CD14-positive monocyte (primary cell): Measurements from ENCODE around the gene SLC6A12. TPM values are rescaled to one million over a fixed set of nuclear protein-coding genes. Genes with fewer than 3 reads are reported as not detected.

Source experiments
- DNase-seq, 3 donors: peaks; one replicate each; pipeline ENCODE4 v3.0.0-alpha.2; 2011 to 2022
- H2AFZ ChIP-seq: 2 replicates; pipeline ENCODE4 v1.6.0; 2012; ENCODE audit warnings: mild to moderate bottlenecking, low read depth, low read length, inconsistent platforms; ENCODE audit not compliant: insufficient read depth, poor library complexity, severe bottlenecking
- H3K27ac ChIP-seq, 2 donors: 1 replicate in 1 of 2; 2 replicates in 1 of 2; pipeline ENCODE4 v1.5.1; 2012 to 2013; ENCODE audit warnings: low read length in 2 of 2, control low read depth in 1 of 2, inconsistent platforms in 1 of 2, low read depth in 1 of 2, mild to moderate bottlenecking in 1 of 2
- H3K27me3 ChIP-seq, 2 donors: one replicate each; pipeline versions ENCODE4 v1.6.0 to v1.6.1; 2011 to 2013; ENCODE audit warnings: low read length in 2 of 2; ENCODE audit not compliant: control insufficient read depth in 2 of 2, insufficient read depth in 2 of 2
- H3K36me3 ChIP-seq, 2 donors: replicated peaks in 1 of 2; 1 replicate in 1 of 2; 2 replicates in 1 of 2; pipeline versions ENCODE4 v1.5.1 to v1.6.1; 2012 to 2013; ENCODE audit warnings: low read length in 2 of 2, control low read depth in 1 of 2, inconsistent platforms in 1 of 2, mild to moderate bottlenecking in 1 of 2; ENCODE audit not compliant: insufficient read depth in 2 of 2, control insufficient read depth in 1 of 2
- H3K4me1 ChIP-seq, 2 donors: 1 replicate in 1 of 2; 2 replicates in 1 of 2; pipeline versions ENCODE4 v1.5.1 to v1.6.1; 2012 to 2013; ENCODE audit warnings: low read length in 2 of 2, control low read depth in 1 of 2, inconsistent platforms in 1 of 2, mild to moderate bottlenecking in 1 of 2, moderate library complexity in 1 of 2; ENCODE audit not compliant: insufficient read depth in 2 of 2, control insufficient read depth in 1 of 2
- H3K4me2 ChIP-seq: replicated peaks from 2 replicates; pipeline ENCODE3; 2012; ENCODE audit warnings: low read length, moderate library complexity, mild to moderate bottlenecking; ENCODE audit not compliant: poor library complexity, severe bottlenecking; ENCODE audit errors: extremely low read depth
- H3K4me3 ChIP-seq, 3 experiments: fragments of 200-600 bp in 1 of 3; sonication (generic) in 1 of 3; replicated peaks in 1 of 3; 1 replicate in 2 of 3; 2 replicates in 1 of 3; pipeline ENCODE4 v1.5.1; 2011 to 2013; ENCODE audit warnings: low read length in 3 of 3, mild to moderate bottlenecking in 3 of 3, control low read depth in 2 of 3, low read depth in 2 of 3, inconsistent platforms in 1 of 3, moderate library complexity in 1 of 3
- H3K79me2 ChIP-seq: 2 replicates; pipeline ENCODE4 v1.6.0; 2012; ENCODE audit warnings: mild to moderate bottlenecking, control low read depth, inconsistent platforms, low read length, moderate library complexity; ENCODE audit not compliant: insufficient read depth
- H3K9ac ChIP-seq: 2 replicates; pipeline ENCODE4 v1.6.0; 2017; ENCODE audit warnings: low read length, mild to moderate bottlenecking; ENCODE audit not compliant: insufficient read depth, poor library complexity, severe bottlenecking
- H3K9me3 ChIP-seq, 2 donors: replicated peaks in 1 of 2; 1 replicate in 1 of 2; 2 replicates in 1 of 2; pipeline versions ENCODE4 v1.5.1 to v1.6.1; 2012 to 2013; ENCODE audit warnings: low read length in 2 of 2, control low read depth in 1 of 2; ENCODE audit not compliant: control insufficient read depth in 1 of 2, insufficient read depth in 1 of 2
- H4K20me1 ChIP-seq: 2 replicates; pipeline ENCODE4 v1.6.0; 2012; ENCODE audit warnings: mild to moderate bottlenecking, low read length, control low read depth, moderate library complexity; ENCODE audit not compliant: insufficient read depth
- H3K27ac Mint-ChIP-seq, 7 donors: one replicate each; pipeline ENCODE4 v1.8.0; 2020; ENCODE audit warnings: mild to moderate bottlenecking in 7 of 7, mixed read lengths in 7 of 7, moderate library complexity in 6 of 7, inconsistent platforms in 2 of 7
- H3K27me3 Mint-ChIP-seq, 3 donors: one replicate each; pipeline ENCODE4 v1.8.0; 2021 to 2022; ENCODE audit warnings: low read depth in 3 of 3, mild to moderate bottlenecking in 3 of 3, mixed read lengths in 3 of 3, moderate library complexity in 3 of 3, inconsistent platforms in 1 of 3
- H3K36me3 Mint-ChIP-seq, 2 donors: one replicate each; pipeline ENCODE4 v1.8.0; 2020; ENCODE audit warnings: mixed read lengths in 2 of 2, inconsistent platforms in 1 of 2, mild to moderate bottlenecking in 1 of 2
- H3K4me1 Mint-ChIP-seq: one replicate; pipeline ENCODE4 v1.8.0; 2020; ENCODE audit warnings: mild to moderate bottlenecking, mixed read lengths
- H3K4me3 Mint-ChIP-seq, 2 donors: one replicate each; pipeline ENCODE4 v1.8.0; 2020; ENCODE audit warnings: mild to moderate bottlenecking in 2 of 2, mixed read lengths in 2 of 2, moderate library complexity in 1 of 2
- H3K9me3 Mint-ChIP-seq, 7 donors: one replicate each; pipeline ENCODE4 v1.8.0; 2020 to 2022; ENCODE audit warnings: mixed read lengths in 7 of 7, mild to moderate bottlenecking in 6 of 7, moderate library complexity in 6 of 7, inconsistent platforms in 2 of 7
- CTCF ChIP-seq: fragments of 200-600 bp; IDR thresholded peaks from one replicate; pipeline ENCODE4 v1.8.0; 2022; ENCODE audit warnings: antibody characterized with exemption, mild to moderate bottlenecking
- WGBS: methylation state at CpG from one replicate; pipeline ENCODE4 v1.1.5; 2013; ENCODE audit warnings: missing lambda C conversion rate; ENCODE audit not compliant: insufficient coverage; 5-methylcytosine and 5-hydroxymethylcytosine counted together
- intact Hi-C, 2 donors: fragments of 100-400 bp; cut with micrococcal nuclease; formaldehyde crosslinking; loops; one replicate each; pipeline versions ENCODE4 v1.15.0 to v1.15.1; 2023
- polyA plus RNA-seq, 3 donors: library from polyadenylated mRNA; depleted of rRNA in 1 of 3; unstranded in 2 of 3; stranded (reverse) in 1 of 3; fragments of 300-500 nt in 2 of 3; fragments of >200 nt in 1 of 3; fragmentation: Illumina TruSeq in 2 of 3; gene quantifications; 1 replicate in 2 of 3; 2 replicates in 1 of 3; pipeline ENCODE4 v1.2.3, GENCODE V29; 2012 to 2021

SLC6A12 gene
- polyA plus RNA-seq, 3 donors = 5.7 to 8.3 (median 8.0) TPM

- no peaks in the 10 kb centered on the region for H3K27me3 ChIP-seq
- WGBS = 81% methylated on average over 9 of the region's 14 CpGs
- Mint-ChIP-seq H3K4me3 (no peak overlapping the region), H3K27me3 (peaks cover 7 to 12% (median 8%) of the 10 kb centered on the region in 3 donors), H3K4me1 (no peaks in the 10 kb centered on the region), H3K9me3 (peaks cover 8 to 17% (median 15%) of the 10 kb centered on the region in 7 donors), H3K27ac (no peak overlapping the region), H3K36me3 (no peaks in the 10 kb centered on the region)
- H3K79me2 ChIP-seq = no peaks in the 10 kb centered on the region
- H4K20me1 ChIP-seq = no peaks in the 10 kb centered on the region
- H3K9ac ChIP-seq = no peak overlapping the region
- no peaks in the 10 kb centered on the region for H3K4me1 ChIP-seq
- no peak overlapping the region for H3K4me2 ChIP-seq
- H3K36me3 ChIP-seq = no peaks in the 10 kb centered on the region
- TF ChIP-seq CTCF = no peak
- peaks cover 11 to 13% of the 10 kb centered on the region in 2 donors for H3K9me3 ChIP-seq
- no peak for DNase-seq
- H3K27ac ChIP-seq = no peak overlapping the region
- H2AFZ ChIP-seq = no peak overlapping the region
- intact Hi-C loops = no loop called here
- H3K4me3 ChIP-seq = no peak overlapping the region
Observed at GRCh38 chr12:230925-231671, 17.1 kb upstream of the SLC6A12 start.

DNA sequence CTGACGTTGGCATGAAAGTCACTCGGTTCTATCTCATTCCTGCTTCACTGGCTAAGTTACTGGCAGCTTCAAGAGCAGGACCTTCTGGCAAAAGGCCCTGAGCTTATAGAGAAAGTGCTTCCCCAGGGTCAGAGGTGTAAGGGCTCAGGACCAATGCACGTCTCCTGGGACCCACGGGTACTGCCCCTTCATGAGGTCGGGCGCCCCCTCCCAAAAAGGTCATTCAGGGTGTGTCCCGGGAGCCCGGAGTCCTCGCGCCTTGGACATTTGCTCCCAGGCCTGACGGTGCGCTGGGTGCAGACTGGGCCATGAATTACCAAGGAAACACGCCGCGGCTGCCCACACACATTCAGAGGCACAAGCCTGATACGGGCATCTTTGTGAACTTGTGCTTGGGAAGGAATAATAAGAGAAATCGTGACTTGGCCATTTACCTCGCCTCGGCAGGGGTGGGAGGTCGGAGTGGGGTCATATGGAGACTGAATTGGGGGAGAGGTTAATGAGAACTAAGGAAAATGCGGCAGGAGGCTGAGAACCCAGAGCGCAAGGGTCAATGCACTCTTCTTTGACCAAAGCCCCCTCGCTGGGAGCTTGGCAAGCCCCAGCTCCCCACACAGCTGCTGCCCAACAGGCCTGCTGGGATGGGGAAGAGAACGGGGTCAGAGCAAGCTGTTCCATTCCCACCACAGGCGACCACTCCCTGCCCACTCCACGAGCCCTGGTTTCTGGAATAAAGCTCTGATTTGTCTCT, 15.7 kb upstream of the SLC6A12 start:
- peaks cover 7 to 12% (median 8%) of the 10 kb centered on the region in 3 donors for H3K27me3 Mint-ChIP-seq
- Histone ChIP-seq H3K27ac (no peak overlapping the region), H3K27me3 (no peaks in the 10 kb centered on the region), H4K20me1 (no peaks in the 10 kb centered on the region), H2AFZ (no peak overlapping the region), H3K9me3 (peaks cover under 1% of the 10 kb centered on the region in 2 donors), H3K36me3 (no peaks in the 10 kb centered on the region), H3K4me2 (no peak overlapping the region), H3K4me1 (no peaks in the 10 kb centered on the region), H3K79me2 (no peaks in the 10 kb centered on the region), H3K4me3 (no peak overlapping the region), H3K9ac (no peak overlapping the region)
- H3K36me3 Mint-ChIP-seq = no peaks in the 10 kb centered on the region
- TF ChIP-seq CTCF = no peak
- WGBS = 86% methylated on average over 21 of the region's 26 CpGs
- intact Hi-C loops = no loop called here
- H3K9me3 Mint-ChIP-seq = peaks cover 0 to 2% (median under 1%) of the 10 kb centered on the region in 7 donors
- no peaks in the 10 kb centered on the region for H3K4me1 Mint-ChIP-seq
- no peak overlapping the region for H3K27ac Mint-ChIP-seq
- H3K4me3 Mint-ChIP-seq = no peak overlapping the region
- DNase-seq = no peak
